ENCODE data around the gene CLDN20.
"Not testable (repeated sequence)": the region's sequence is repeated elsewhere in the genome, so short reads cannot be mapped to it uniquely, and the experiment has no call there.

CLDN20 gene

DNA sequence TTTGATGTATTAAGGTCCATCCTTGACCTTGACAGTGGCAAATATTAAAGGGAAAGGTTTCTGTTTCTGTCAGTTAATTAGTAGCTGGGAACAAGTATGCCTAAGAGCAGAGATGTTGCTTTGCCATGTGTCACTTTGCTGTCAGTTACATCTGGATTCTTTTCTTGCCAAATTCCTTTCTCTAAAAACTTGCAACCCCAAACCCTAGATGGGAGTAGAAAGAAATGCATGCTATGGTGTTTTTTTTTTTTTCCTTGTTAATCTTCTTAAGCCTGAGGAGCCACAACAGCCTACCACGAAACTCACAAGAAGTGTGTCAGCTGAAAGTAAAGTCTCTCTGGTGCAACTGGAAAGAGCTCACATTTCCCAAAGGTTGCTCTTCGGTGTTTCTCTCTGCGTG is 18.0 kb upstream of the CLDN20 start:
- DNase-seq = no peak

DNA sequence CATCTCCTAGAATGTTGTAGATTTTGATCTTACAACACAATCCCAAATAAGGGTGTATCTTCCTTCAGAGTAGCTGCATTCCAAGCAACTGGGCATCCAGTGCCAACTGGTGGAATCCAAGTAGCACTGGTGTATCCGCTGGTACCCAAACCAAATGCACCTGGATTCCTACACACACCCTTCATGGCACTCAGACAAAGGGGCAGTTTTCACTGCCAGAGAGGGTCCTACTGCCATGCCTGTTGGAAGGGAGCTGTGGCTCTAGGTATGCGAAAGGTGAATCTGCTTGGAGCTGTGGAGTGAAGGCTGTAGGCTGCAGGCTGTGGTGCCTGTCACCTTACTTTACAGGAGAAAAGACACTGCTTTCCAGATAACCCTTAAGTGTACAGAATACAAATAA is 17.0 kb upstream of the CLDN20 start:
- no peak for DNase-seq

DNA sequence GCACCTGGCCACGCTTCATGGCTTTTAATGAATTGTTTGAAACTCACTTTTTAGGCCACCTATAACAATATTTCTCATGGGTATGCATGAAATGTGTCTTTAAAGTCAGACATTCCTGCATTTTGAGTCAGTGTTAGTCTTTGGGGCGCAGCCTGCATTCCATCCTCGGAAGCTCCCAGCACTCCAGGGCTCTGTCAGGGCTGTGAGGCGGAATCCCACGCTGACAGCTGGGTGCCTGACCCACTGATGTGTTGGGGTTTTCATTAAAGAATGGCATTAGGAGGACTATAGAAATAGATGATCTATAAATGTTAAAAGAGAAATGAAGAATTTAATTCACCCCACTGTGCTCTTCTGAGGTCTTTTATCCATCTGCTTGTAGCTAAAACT is 16.2 kb upstream of the CLDN20 start:
- DNase-seq = no peak

DNA sequence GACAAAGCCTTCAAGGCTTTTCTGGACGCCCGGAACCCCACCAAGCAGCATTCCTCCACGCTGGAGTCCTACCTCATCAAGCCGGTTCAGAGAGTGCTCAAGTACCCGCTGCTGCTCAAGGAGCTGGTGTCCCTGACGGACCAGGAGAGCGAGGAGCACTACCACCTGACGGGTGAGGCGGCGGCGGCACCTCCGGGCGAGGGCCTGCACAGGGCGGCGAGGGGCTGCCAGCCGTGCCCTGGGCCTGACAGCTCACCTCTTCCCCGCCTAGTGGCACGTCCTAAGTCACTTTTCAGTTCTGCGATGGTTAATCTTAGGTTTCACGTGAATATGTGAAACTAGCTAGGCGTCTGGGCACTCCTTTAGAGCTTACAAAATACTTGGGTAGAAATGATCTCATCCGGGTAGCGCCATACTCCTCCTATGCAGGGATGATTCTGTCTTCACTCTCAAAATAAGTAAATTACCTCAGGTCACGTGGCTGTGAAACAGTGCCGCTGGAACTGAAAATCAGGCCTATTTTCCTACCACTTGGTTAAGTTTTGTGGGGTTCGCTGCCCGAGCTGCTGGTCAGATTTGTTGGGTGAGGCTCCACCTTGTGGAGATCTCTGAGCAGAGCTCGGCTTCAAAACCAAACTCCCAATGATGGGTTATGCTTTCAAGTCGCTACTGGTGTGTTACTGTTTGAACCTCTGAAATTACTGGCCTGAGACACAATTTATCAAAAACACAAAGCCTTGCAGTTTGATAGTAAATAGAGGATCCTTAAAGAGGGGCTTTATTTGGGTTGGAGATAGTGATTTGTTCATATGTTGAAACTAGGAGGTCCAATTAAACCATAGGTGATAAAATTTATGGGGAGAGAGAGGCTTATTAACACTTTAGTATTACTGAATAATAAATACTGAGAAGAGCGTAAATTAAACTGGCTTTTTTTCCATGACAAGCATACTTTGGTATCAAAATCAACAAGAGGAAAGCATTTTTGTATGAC is 15.5 kb upstream of the CLDN20 start:
- no peak for DNase-seq

DNA sequence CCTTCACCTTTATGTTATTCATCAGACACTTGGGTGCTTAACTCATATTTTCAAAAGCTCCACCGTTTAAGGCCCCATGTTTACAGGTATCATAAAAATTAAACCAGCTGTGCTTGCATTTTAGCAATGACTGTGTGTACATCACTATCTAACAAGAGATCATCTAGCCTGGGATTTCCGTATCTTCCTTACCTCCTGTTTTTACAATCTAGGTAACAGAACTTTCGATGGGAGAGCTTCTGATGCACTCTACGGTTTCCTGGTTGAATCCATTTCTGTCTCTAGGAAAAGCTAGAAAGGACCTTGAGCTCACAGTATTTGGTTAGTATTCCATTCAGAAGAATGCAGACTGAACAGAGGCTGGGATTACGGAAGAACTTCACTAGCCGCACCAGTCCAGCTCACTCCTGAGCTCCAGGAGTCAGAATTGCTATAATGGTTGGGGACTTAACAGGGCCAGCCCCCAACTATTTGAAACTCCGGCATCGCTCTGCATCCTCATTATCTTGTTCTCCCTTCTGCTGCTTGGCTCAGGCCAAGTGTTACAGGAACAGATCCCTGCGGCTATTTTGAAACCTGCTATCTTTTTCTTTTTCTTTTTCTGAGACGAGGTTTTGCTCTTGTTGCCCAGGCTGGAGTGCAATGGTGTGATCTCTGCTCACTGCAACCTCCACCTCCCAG is 13.0 kb upstream of the CLDN20 start:
- DNase-seq = no peak

DNA sequence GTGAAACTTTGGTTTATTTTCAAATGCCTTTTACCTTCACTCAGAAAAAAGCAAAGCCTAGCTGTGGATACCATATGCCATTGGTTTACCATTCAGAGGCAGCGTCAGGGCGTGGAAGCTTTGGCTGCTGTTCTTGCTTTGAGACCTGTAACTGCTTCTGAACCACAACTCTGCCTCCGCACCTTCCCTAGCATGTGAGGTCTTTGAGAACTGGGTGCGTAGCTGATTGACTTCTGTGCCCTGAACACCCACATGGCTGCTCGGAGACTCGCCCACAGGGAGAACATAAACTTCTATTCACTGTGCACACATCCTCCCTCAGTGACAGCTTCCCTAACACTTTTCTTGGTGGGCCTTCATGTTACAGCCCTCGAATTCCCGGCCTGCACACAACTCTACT is 11.2 kb upstream of the CLDN20 start:
- no peak for DNase-seq

DNA sequence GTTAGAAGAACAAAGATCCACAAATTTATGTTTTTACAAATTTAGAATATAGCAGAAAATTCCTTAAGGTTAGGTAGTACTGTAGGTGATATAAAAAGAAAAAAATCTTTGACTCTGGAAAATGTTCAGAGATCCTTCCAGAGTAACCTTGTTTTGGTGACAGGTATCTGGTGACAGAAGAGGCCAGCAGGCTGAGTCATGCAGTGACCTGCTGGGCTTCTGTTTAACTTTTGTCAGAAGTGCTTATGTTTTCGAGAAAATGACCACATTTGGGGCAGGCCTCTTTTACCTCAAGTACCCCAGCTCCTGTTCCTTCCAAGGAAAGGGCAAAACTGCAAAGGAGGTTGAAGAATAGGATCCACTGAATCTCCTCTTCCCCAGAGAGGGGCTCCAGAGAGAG is 10.5 kb upstream of the CLDN20 start:
- no peak for DNase-seq

DNA sequence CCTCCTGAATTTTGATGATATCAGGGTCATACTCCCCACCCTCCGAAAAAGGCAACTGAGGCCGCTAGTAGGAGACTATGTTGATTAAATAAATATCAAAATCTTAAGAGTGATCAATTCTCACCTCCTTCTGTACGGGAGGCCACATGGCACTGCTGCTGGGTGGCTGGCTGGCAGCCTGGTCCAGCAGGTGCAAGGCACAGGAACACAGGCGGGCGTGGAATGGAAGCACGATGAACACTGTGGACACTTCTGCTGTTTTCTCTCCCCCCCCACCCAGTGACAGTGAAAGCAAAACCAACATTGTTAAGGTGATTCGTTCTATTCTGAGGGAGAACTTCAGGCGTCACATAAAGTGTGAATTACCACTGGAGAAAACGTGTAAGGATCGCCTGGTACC is 9.7 kb upstream of the CLDN20 start:
- no peak for DNase-seq

DNA sequence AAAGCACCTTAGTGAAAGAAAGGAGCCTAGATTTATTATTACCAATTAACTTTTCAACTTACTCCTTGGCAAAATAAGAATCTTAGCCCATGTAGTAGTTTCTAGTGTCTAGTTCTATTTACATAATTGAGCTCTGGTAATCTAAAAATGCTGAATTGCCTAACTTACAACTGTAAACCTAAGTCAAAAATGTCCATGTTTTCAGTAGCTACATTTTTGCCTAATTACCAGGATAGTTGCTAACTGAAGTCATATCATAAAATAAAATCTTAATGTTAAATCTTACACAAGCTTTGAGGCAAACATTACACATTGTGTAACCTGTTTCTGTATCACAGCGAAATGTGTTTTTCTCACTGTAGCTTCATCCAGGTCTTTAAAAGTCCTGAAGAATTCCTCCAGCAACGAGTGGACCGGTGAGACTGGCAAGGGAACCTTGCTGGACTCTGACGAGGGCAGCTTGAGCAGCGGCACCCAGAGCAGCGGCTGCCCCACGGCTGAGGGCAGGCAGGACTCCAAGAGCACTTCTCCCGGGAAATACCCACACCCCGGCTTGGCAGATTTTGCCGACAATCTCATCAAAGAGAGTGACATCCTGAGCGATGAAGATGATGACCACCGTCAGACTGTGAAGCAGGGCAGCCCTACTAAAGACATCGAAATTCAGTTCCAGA is 7.6 kb upstream of the CLDN20 start:
- no peak for DNase-seq

DNA sequence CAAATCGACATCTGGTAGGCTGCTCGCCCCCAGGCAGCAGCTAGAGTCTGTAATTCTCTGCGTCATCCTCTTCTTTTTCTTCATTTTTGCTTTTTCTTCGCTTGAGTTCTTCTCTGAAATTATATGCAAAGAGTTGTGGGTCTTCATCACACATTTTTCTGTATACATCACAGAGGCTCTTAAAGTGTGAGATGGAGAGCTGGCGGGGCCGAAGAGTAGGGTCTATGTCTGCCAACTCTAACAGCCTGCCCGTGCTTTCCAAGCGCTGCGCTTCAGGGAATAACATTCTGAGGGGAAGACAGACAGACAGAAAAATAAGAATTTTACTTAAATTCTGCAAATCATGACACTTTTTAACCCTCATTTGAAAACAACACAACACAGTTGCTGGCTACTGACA is 6.0 kb upstream of the CLDN20 start:
- DNase-seq = no peak

DNA sequence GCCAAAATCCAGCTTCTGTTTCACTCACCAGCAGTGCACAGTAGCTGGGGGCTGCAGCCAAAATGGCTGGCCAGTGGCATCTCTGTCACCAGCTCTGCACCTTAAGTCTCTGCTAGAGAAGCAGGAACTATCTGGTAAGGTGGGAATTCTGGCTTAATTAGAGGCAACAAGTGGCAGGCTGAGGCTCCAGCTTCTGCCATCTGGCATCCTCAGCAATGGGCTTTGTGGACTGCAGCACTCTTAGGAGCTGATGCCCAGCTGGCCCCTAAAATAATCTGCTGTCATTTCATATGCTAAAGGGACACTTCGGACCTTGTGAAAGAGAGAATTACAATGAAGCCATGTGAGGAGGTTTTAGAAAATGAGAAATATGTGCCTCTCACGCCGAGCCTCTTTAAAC is 4.6 kb upstream of the CLDN20 start:
- DNase-seq = no peak

DNA sequence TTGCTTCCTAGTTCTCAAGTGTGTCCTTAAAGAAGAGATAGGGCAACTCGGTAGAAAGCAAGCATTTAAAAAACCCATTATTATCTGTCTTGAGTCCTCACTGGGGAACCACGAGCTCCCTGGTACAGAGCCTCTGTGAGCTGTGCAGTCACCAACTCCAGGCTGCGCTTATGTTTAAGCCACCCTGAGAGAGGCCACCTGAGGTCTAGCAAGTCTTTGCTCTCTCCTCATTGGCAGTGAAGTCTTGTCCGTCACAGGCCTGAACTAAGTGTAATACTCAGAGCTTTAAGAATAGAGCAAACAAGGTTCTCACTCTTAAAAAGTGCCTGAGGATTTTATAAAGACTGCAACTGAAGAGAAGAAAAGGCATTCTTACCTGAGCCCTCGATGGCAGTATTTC is 3.9 kb upstream of the CLDN20 start:
- no peak for DNase-seq

DNA sequence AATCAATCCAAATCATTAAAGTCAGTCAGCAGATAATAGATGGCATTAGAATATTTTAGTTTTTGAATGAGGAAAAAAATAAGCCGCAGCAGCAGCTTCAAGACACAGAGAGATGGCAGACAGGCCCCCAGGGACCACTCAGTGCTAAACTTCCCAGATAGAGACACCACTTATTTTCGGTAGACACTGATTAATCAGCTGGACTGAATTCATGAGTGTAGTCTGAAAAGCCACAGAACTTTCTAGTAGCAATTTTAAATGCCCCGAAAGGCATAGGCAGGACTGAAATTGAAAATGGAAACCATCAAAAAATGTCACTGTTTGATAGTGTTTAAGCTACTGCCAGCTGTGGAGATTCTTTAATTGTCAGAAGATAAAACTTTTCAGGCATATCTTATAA is 3.1 kb upstream of the CLDN20 start:
- DNase-seq = no peak

DNA sequence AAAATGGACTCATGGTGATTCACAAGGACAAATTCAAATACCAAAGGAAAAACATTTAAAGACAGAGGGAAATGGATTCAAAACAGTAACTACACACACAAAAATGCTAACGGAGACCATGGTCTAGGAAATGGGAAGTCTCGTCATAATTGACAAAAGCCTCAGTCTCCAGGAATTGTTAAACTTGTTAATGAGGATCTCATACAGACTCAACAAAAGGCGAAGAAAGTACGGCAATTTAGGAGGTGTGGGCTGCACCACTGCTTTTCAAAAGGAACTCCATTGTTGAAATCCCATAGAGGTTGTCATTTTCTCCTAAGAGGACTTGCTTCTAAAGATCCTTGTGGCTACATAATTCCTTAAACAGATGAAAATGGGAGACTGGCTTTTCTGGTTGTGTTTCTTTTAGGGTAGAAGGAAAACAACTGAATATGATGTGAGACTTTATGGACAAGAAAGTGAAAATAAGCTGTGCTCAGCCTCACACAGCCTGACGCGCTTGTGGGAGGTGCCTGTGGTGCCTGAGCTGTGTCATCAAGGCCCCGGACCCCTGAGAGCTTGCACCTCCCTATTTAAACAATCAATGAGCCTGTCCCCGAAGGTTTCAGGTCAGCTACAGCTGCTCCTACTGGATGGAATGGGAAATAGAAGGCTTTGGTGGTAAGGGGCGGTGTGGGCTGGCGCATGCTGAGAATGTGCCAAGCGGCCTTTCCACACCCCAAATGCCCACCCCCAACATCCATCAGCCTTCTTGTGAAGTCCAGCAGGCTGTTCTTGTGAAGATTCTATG is 2.5 kb upstream of the CLDN20 start:
- DNase-seq = no peak

DNA sequence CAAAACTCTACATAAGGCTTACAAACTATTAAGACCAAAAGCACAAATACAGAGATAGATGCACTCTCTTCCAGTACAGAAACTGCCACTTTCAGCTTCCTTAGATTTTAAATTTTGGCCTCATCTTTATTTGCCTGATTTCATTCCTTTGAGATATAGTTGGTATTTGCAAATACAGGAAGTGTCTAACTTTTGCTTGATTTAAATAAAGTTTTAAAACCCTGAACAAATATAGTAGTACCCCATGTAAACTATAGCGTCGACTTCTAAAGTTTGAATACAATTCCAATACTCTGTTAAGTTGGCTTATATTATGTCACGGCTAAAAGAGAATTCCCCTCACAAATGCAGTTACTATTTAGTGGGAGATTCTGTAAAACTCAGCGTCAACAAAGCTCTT is 1.2 kb upstream of the CLDN20 start:
- DNase-seq = no peak

DNA sequence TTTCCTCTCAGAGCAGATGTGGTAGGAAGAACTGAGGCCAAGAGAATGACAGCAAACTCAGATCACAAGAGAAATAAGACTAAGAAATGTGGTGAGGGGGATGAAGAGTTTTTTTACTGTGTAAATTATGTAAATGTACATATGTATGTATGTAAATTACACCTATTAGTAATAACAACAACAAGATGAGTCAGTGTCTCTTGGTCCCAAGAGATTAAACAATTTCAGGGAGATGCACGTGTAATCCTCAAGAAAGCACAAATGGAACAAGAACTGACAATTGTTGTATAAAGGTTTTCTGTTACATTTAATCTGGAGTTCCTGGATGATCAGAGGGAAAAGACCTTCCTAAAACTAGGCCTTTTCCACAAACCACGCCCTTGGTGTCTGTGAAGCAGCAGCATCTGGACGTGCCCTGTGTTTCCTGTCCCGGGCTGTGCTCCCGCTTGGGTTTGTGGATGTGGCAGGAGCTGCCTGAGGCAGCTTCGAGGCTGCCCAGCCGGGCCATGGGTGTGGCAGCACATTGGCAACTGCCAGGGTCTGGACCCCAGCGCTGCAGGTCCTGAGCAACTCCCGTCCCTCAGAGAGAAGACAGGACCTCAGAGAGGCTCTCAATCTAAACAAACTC is 994 bp downstream of the CLDN20 start:
- no peak for DNase-seq

DNA sequence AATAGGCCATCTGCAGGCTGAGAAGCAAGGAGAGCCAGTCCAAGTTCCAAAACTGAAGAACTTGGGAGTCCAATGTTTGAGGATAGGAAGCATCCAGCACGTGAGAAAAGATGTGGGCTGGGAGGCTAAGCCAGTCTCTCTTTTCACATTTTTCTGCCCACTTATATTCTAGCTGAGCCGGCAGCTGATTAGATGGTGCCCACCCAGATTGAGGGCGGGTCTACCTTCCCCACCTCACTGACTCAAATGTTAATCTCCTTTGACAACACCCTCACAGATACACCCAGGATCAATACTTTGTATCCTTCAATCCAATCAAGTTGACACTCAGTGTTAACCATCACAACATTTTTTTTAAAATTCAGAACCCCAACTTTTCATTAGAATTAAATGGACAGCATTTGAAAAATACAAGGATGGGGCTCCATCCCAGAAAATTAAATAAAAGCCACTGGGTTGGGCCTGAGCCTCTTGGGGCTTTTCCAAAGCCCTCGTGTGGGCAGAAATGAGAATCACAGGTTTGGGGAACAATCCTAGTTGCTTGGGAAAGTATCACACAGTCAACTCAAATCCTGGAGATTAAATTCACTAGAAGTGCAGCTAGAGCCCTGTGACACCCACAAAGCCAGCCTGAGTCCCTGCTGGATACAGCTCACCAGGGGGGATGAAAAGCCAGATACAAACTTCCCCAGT is 2.2 kb downstream of the CLDN20 start:
- DNase-seq = no peak

DNA sequence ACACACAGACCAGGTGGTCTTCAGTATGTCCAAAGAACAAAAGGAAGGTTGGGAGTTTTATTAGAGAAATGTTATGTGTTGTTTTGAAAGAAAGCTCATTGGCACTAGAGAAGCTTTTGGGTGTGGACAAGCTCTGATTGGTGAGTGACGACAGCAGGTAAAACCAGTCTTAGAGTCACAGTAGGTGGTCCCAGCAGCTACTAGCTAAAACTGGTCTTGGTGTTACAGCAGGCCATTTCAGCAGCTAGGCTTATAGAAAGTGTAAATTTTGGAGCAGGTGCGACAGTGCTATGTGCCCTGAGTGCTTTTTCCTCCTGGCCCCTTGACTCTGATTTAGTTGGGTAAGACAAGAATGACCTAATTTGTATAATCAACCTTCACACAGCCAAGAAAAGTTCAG is 3.6 kb downstream of the CLDN20 start:
- no peak for DNase-seq

DNA sequence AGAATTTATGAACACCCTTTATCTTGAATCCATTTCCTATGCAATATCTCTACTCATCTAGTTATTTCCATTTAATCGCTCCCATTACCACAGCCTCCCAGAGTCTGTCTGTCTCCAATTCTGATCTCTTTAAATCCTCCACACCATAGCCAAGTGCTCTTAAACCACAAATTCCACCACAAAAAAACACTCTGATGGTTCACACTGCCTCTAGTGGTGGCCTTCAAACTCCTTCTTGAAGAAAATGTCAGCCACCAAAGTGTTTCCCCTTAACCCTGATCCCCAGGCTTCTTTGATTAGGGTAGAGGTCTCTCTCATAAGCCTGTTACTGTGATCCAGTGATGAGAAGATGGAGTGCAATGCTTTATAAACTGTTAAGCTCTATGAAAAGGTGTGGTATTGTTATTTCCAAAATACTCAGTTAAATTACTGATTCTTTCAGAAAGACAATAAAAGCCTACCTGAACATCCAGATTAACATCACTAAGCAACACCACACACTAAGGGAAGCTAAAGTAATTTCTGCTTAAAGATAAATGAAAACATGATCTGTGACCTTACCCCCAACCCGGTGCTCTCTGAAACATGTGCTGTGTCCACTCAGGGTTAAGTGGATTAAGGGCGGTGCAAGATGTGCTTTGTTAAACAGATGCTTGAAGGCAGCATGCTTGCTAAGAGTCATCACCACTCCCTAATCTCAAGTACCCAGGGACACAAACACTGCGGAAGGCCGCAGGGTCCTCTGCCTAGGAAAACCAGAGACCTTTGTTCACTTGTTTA is 4.5 kb downstream of the CLDN20 start:
- DNase-seq = not testable (repeated sequence)

DNA sequence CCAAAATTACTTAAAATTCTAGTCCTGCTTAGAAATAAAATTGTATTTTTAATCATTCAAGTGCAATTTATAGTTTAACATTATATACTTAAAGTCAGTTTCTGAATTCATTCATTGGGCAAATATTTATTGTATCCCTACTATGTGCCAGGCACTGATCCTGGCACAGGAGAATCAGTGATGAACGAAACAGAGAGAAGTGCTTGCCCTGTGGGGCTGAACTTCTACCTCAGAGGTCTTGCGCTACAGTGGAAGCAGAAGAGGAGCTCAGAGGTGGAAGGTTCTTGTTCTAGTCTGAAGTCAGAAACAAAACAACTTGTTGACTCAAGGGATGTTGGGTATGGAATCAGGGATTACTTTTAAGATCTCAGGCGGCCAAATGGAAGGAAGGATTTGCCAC is 6.0 kb downstream of the CLDN20 start:
- DNase-seq = no peak

DNA sequence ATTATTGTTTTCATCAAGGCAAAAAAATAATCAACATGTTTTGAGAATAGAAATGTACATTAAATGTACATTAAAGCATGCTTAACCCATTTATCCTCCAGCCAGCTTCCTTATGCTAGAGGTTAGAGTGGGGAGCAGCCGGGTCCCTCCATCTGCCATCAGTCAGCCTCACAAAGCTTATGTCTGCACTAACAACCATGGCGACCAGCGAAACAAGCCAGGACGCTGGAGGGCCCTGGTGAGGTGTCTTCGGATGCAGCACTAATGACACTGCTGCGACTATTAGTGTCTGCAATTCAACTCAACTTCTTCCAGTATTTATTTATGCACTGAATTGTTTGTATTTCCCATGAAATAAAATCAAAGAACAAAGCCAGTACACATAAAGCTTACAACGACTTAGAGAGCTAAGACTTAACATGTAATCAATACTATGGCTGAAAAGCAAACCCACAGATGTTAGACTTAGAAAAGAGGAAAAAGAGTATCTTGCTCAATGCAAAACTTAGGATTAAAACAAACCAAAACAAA is 6.8 kb downstream of the CLDN20 start:
- no peak for DNase-seq
